HCT116 (cell line): ENCODE results near the gene FOS. TPM values are rescaled to one million over a fixed set of nuclear protein-coding genes. Genes with fewer than 3 reads are reported as not detected.

ENCODE experiments used
- ATAC-seq: fragments of 200-7000 bp; cut with Tn5 transposase; 2 replicates; pipeline ENCODE4 v1.9.1; 2020; ENCODE audit warnings: mild to moderate bottlenecking, moderate library complexity
- BruUV-seq: library from RNA; stranded (reverse); fragments of 400-500 nt; replicated peaks from 2 replicates; lab custom pipeline; 2021; lab: Mats Ljungman, UMichigan
- CTCF ChIA-PET: fragments of 300-600 bp; sonication (Branson Sonifier 250); formaldehyde crosslinking; loops from one replicate; lab custom pipeline; 2021; ENCODE audit warnings: antibody characterized with exemption; lab: Charles Lee
- POLR2A ChIA-PET: fragments of 300-600, 350-600 bp; sonication (Branson Sonifier 250); formaldehyde crosslinking; loops from one replicate; lab custom pipeline; 2021; ENCODE audit warnings: antibody characterized with exemption; lab: Charles Lee
- RAD21 ChIA-PET, 2 experiments: fragments of 300-600 bp; sonication (Branson Sonifier 250); formaldehyde crosslinking; loops; one replicate each; lab custom pipeline; 2023; ENCODE audit warnings: low total read pairs in 2 of 2; ENCODE audit not compliant: uncharacterized antibody in 2 of 2, unreplicated experiment in 2 of 2, low non-redundant PET in 1 of 2; lab: Charles Lee
- DNase-seq: peaks from one replicate; pipeline ENCODE4 v3.0.0-alpha.2; 2010; ENCODE audit warnings: low read depth, low spot score
- H2AFZ ChIP-seq: fragments of 200-600 bp; shearing (Covaris generic), sonication (generic); 2 replicates; pipeline ENCODE4 v1.6.1; 2017; ENCODE audit warnings: low read depth, mixed run types, mixed read lengths, antibody characterized with exemption, low read length; ENCODE audit not compliant: poor library complexity, severe bottlenecking
- H3K27ac ChIP-seq: 2 replicates; pipeline ENCODE4 v1.5.1; 2012; ENCODE audit warnings: low read depth, low read length
- H3K27me3 ChIP-seq: fragments of 200-600 bp; sonication (generic); 2 replicates; pipeline ENCODE4 v1.6.1; 2016; ENCODE audit warnings: mixed run types, low read length, mixed read lengths; ENCODE audit not compliant: insufficient read depth
- H3K36me3 ChIP-seq, 2 experiments: fragments of 200-500 bp in 1 of 2; fragments of 200-600 bp in 1 of 2; sonication (Bioruptor generic) in 1 of 2; sonication (generic) in 1 of 2; 2 replicates each; pipeline versions ENCODE4 v1.5.1 to v1.6.1; 2014 to 2016; ENCODE audit warnings: low read length in 2 of 2, inconsistent platforms in 1 of 2, mixed read lengths in 1 of 2, mixed run types in 1 of 2; ENCODE audit not compliant: insufficient read depth in 2 of 2, control insufficient read depth in 1 of 2
- H3K4me1 ChIP-seq, 2 experiments: fragments of 200-600 bp in 1 of 2; sonication (generic) in 1 of 2; 2 replicates each; pipeline versions ENCODE4 v1.5.1 to v1.6.1; 2012 to 2017; ENCODE audit warnings: low read length in 2 of 2, inconsistent platforms in 1 of 2, mild to moderate bottlenecking in 1 of 2, mixed read lengths in 1 of 2, mixed run types in 1 of 2, moderate library complexity in 1 of 2; ENCODE audit not compliant: insufficient read depth in 2 of 2, control insufficient read depth in 1 of 2
- H3K4me2 ChIP-seq: fragments of 200-600 bp; sonication (generic); 2 replicates; pipeline ENCODE4 v1.6.1; 2017; ENCODE audit warnings: mixed run types, low read length, mixed read lengths
- H3K4me3 ChIP-seq, 2 experiments: fragments of 200-600 bp in 1 of 2; sonication (generic) in 1 of 2; replicated peaks in 1 of 2; 2 replicates each; pipeline ENCODE4 v1.5.1; 2011 to 2016; ENCODE audit warnings: low read length in 2 of 2, control low read depth in 1 of 2, low read depth in 1 of 2, mild to moderate bottlenecking in 1 of 2, mixed read lengths in 1 of 2, mixed run types in 1 of 2
- H3K79me2 ChIP-seq: fragments of 200-600 bp; sonication (generic); 2 replicates; pipeline ENCODE4 v1.6.1; 2017; ENCODE audit warnings: mild to moderate bottlenecking, mixed run types, low read length, moderate library complexity, mixed read lengths; ENCODE audit not compliant: insufficient read depth
- H3K9ac ChIP-seq: fragments of 200-600 bp; sonication (generic); 2 replicates; pipeline ENCODE4 v1.6.1; 2016; ENCODE audit warnings: low read length, mixed read lengths
- H3K9me2 ChIP-seq: fragments of 200-600 bp; sonication (generic), shearing (Covaris generic); 2 replicates; pipeline ENCODE4 v1.6.1; 2017; ENCODE audit warnings: mixed run types, mild to moderate bottlenecking, moderate library complexity; ENCODE audit not compliant: insufficient read depth
- H3K9me3 ChIP-seq, 2 experiments: fragments of 200-500 bp in 1 of 2; fragments of 200-600 bp in 1 of 2; sonication (Bioruptor generic) in 1 of 2; sonication (generic) in 1 of 2; 2 replicates each; pipeline ENCODE4 v1.6.1; 2014 to 2017; ENCODE audit warnings: low read length in 2 of 2, mixed read lengths in 2 of 2, inconsistent platforms in 1 of 2, low read depth in 1 of 2, mild to moderate bottlenecking in 1 of 2, mixed run types in 1 of 2, moderate library complexity in 1 of 2; ENCODE audit not compliant: control insufficient read depth in 1 of 2, insufficient read depth in 1 of 2
- H4K20me1 ChIP-seq: fragments of 200-600 bp; sonication (generic), shearing (Covaris generic); 2 replicates; pipeline ENCODE4 v1.6.1; 2017; ENCODE audit warnings: mixed run types, mild to moderate bottlenecking, moderate library complexity; ENCODE audit not compliant: insufficient read depth
- CEBPB ChIP-seq: IDR thresholded peaks from 2 replicates; pipeline ENCODE4 v1.6.1; 2012; ENCODE audit warnings: low read depth
- ELF1 ChIP-seq: IDR thresholded peaks from 2 replicates; pipeline ENCODE4 v1.6.1; 2012; ENCODE audit warnings: low read depth, borderline replicate concordance
- EZH2 ChIP-seq: fragments of 200-600 bp; sonication (generic); IDR thresholded peaks from 2 replicates; pipeline ENCODE4 v1.6.1; 2017; ENCODE audit warnings: antibody characterized with exemption, mixed run types
- EZH2phosphoT487 ChIP-seq: fragments of 200-600 bp; IDR thresholded peaks from 2 replicates; pipeline ENCODE4 v1.6.1; 2018; ENCODE audit warnings: antibody characterized with exemption, borderline replicate concordance
- FOSL1 ChIP-seq: IDR thresholded peaks from 2 replicates; pipeline ENCODE4 v1.6.1; 2012; ENCODE audit warnings: low read depth
- JUND ChIP-seq: IDR thresholded peaks from 2 replicates; pipeline ENCODE4 v1.6.1; 2012
- RAD21 ChIP-seq: IDR thresholded peaks from 2 replicates; pipeline ENCODE4 v1.6.1; 2012; ENCODE audit warnings: low read depth, mild to moderate bottlenecking
- SIN3A ChIP-seq: IDR thresholded peaks from 2 replicates; pipeline ENCODE4 v1.6.1; 2012; ENCODE audit warnings: low read depth
- SP1 ChIP-seq: IDR thresholded peaks from 2 replicates; pipeline ENCODE4 v1.6.1; 2012; ENCODE audit warnings: low read depth
- SRF ChIP-seq: IDR thresholded peaks from 2 replicates; pipeline ENCODE4 v1.6.1; 2012; ENCODE audit warnings: low read depth
- ZFX ChIP-seq: fragments of 450-650 bp; IDR thresholded peaks from 2 replicates; pipeline ENCODE4 v1.6.1; 2017
- ZNF274 ChIP-seq: fragments of 200-500 bp; sonication (Bioruptor generic); IDR thresholded peaks from 2 replicates; pipeline ENCODE4 v1.6.1; 2014; ENCODE audit warnings: mild to moderate bottlenecking, low read depth, low read length, inconsistent platforms
- intact Hi-C: fragments of 100-400 bp; cut with micrococcal nuclease; formaldehyde crosslinking; loops from 2 replicates; pipeline ENCODE4 v1.10.0; 2022
- total RNA-seq: library from RNA; stranded (reverse); gene quantifications from one replicate; pipeline ENCODE4 v1.2.1, GENCODE V29; 2021; ENCODE audit not compliant: unreplicated experiment
- TF ChIP-seq, protein P1 (sequence below), 3 experiments: fragments of 200-600 bp in 1 of 3; sonication (generic) in 1 of 3; IDR thresholded peaks in 2 of 3; conservative IDR thresholded peaks in 1 of 3; 2 replicates each; pipeline ENCODE4 v1.5.1; 2012 to 2017; ENCODE audit warnings: low read depth in 2 of 3, low read length in 2 of 3, antibody characterized with exemption in 1 of 3, borderline replicate concordance in 1 of 3, control low read depth in 1 of 3, mild to moderate bottlenecking in 1 of 3, mixed read lengths in 1 of 3, mixed run types in 1 of 3, moderate library complexity in 1 of 3; ENCODE audit not compliant: insufficient read depth in 1 of 3
- TF ChIP-seq, protein P2 (sequence below): IDR thresholded peaks from 2 replicates; pipeline ENCODE4 v1.6.1; 2012; ENCODE audit warnings: low read depth
- TF ChIP-seq, protein P3 (sequence below): IDR thresholded peaks from 2 replicates; pipeline ENCODE4 v1.6.1; 2012

The FOS gene
- total RNA-seq, 1 experiment from 2014 or later, result 50.4 TPM

DNA sequence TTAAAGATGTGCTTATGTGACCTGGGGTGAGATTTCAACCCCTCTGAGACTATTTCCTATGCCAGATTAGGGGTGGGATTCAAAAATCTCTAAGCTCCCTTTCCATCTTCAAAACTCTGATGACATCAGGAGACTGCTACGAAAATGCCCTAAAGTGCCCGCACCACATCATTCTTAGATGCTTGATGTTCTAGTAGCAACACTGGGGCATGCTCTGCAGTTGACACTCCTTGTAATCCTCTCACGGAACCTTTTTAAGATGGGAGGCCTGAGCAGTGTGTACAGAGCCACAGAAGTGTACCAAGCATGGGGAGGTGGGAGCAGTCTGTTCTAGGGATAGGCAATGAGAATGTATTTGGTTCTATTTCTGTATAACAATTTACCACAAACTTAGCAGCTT, 12.2 kb downstream of the FOS start:
- ChIA-PET RAD21 (no interaction called here), CTCF (no interaction called here), POLR2A (interaction anchor here (1.7 to 2.0 kb wide), 2 partner anchors 10 to 12 kb away, joined by 3 to 8 read pairs; partner anchors contain the start of gene FOS)
- Histone ChIP-seq H3K4me3 (no peak overlapping the region), H3K4me1 (peaks cover 19 to 25% of the 10 kb centered on the region in 2 experiments), H4K20me1 (no peaks in the 10 kb centered on the region), H3K27ac (no peak overlapping the region), H3K27me3 (no peaks in the 10 kb centered on the region), H3K9ac (no peak overlapping the region), H3K9me3 (no peaks in the 10 kb centered on the region), H2AFZ (no peak overlapping the region), H3K79me2 (no peaks in the 10 kb centered on the region), H3K9me2 (no peaks in the 10 kb centered on the region), H3K4me2 (no peak overlapping the region), H3K36me3 (no peaks in the 10 kb centered on the region)
- BruUV-seq, result no TSS peak
- intact Hi-C loops, result no loop called here
- ATAC-seq (no peak), DNase-seq (no peak)
- TF ChIP-seq ELF1, result no peak
- no peak for TF ChIP-seq JUND
- TF ChIP-seq EZH2phosphoT487, result no peak
- TF ChIP-seq CEBPB, result no peak
- TF ChIP-seq, protein P1, sequence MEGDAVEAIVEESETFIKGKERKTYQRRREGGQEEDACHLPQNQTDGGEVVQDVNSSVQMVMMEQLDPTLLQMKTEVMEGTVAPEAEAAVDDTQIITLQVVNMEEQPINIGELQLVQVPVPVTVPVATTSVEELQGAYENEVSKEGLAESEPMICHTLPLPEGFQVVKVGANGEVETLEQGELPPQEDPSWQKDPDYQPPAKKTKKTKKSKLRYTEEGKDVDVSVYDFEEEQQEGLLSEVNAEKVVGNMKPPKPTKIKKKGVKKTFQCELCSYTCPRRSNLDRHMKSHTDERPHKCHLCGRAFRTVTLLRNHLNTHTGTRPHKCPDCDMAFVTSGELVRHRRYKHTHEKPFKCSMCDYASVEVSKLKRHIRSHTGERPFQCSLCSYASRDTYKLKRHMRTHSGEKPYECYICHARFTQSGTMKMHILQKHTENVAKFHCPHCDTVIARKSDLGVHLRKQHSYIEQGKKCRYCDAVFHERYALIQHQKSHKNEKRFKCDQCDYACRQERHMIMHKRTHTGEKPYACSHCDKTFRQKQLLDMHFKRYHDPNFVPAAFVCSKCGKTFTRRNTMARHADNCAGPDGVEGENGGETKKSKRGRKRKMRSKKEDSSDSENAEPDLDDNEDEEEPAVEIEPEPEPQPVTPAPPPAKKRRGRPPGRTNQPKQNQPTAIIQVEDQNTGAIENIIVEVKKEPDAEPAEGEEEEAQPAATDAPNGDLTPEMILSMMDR (IDR thresholded peaks at IDR 0.05 in 2 of 3, conservative IDR thresholded peaks at IDR 0.05 in 1 of 3; ENCODE audit: borderline replicate concordance in 1 of 3, insufficient read depth in 1 of 3, low read depth in 2 of 3, low read length in 2 of 3), result no peak
- TF ChIP-seq ZNF274, result no peak

DNA sequence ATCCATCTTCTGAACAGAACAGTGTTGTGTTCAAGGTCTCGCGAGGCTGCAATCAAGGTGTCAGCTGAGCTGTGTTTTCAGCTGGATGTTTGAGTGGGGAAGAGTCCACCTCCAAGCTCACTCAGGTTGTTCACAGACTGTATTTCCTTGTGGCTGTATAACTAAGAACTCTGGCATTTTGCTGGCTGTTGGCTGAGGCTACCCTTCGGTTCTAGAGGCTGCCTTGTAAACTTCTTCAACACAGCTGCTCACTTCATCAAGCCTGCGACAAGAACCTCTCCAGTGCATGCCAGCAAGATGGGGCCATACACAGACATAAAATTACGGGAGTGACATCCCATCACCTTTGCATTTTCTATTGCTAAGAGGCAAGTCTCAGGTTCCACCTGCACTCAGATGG, 12.7 kb downstream of the FOS start:
- Histone ChIP-seq H3K27me3 (no peaks in the 10 kb centered on the region), H2AFZ (no peak overlapping the region), H3K4me1 (peaks cover 21 to 30% of the 10 kb centered on the region in 2 experiments), H3K79me2 (no peaks in the 10 kb centered on the region), H3K27ac (no peak overlapping the region), H3K36me3 (no peaks in the 10 kb centered on the region), H4K20me1 (no peaks in the 10 kb centered on the region), H3K9me3 (no peaks in the 10 kb centered on the region), H3K4me2 (no peak overlapping the region), H3K4me3 (no peak overlapping the region), H3K9ac (no peak overlapping the region), H3K9me2 (no peaks in the 10 kb centered on the region)
- BruUV-seq, result no TSS peak
- intact Hi-C loops, result no loop called here
- DNase-seq (no peak), ATAC-seq (no peak)
- ChIA-PET POLR2A (interaction anchor here (1.7 to 2.0 kb wide), 2 partner anchors 10 to 13 kb away, joined by 3 to 8 read pairs; partner anchors contain the start of gene FOS), CTCF (no interaction called here), RAD21 (no interaction called here)
- no peak for TF ChIP-seq SP1
- TF ChIP-seq EZH2, result no peak
- TF ChIP-seq, protein P2, sequence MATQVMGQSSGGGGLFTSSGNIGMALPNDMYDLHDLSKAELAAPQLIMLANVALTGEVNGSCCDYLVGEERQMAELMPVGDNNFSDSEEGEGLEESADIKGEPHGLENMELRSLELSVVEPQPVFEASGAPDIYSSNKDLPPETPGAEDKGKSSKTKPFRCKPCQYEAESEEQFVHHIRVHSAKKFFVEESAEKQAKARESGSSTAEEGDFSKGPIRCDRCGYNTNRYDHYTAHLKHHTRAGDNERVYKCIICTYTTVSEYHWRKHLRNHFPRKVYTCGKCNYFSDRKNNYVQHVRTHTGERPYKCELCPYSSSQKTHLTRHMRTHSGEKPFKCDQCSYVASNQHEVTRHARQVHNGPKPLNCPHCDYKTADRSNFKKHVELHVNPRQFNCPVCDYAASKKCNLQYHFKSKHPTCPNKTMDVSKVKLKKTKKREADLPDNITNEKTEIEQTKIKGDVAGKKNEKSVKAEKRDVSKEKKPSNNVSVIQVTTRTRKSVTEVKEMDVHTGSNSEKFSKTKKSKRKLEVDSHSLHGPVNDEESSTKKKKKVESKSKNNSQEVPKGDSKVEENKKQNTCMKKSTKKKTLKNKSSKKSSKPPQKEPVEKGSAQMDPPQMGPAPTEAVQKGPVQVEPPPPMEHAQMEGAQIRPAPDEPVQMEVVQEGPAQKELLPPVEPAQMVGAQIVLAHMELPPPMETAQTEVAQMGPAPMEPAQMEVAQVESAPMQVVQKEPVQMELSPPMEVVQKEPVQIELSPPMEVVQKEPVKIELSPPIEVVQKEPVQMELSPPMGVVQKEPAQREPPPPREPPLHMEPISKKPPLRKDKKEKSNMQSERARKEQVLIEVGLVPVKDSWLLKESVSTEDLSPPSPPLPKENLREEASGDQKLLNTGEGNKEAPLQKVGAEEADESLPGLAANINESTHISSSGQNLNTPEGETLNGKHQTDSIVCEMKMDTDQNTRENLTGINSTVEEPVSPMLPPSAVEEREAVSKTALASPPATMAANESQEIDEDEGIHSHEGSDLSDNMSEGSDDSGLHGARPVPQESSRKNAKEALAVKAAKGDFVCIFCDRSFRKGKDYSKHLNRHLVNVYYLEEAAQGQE, result no peak
- TF ChIP-seq, protein P3, sequence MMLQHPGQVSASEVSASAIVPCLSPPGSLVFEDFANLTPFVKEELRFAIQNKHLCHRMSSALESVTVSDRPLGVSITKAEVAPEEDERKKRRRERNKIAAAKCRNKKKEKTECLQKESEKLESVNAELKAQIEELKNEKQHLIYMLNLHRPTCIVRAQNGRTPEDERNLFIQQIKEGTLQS, result no peak
- TF ChIP-seq ZNF274, result no peak
- no peak for TF ChIP-seq SIN3A
- TF ChIP-seq EZH2phosphoT487, result no peak
- TF ChIP-seq JUND, result no peak
- no peak for TF ChIP-seq RAD21
- no peak for TF ChIP-seq CEBPB
- no peak for TF ChIP-seq ZFX
- no peak for TF ChIP-seq SRF
- TF ChIP-seq FOSL1, result no peak
